ENCODE measurements around the gene THADA.

- TF ChIP-seq SIN3A (IDR thresholded peaks at IDR 0.05; ENCODE audit: borderline replicate concordance, insufficient read depth, low read length) (no peak), POLR2AphosphoS5 (IDR thresholded peaks at IDR 0.05; ENCODE audit: low read depth, low read length) (no peak), TAF1 (IDR thresholded peaks at IDR 0.05; ENCODE audit: borderline replicate concordance, insufficient read depth, low read length) (no peak)
- TF ChIP-seq, protein P1, sequence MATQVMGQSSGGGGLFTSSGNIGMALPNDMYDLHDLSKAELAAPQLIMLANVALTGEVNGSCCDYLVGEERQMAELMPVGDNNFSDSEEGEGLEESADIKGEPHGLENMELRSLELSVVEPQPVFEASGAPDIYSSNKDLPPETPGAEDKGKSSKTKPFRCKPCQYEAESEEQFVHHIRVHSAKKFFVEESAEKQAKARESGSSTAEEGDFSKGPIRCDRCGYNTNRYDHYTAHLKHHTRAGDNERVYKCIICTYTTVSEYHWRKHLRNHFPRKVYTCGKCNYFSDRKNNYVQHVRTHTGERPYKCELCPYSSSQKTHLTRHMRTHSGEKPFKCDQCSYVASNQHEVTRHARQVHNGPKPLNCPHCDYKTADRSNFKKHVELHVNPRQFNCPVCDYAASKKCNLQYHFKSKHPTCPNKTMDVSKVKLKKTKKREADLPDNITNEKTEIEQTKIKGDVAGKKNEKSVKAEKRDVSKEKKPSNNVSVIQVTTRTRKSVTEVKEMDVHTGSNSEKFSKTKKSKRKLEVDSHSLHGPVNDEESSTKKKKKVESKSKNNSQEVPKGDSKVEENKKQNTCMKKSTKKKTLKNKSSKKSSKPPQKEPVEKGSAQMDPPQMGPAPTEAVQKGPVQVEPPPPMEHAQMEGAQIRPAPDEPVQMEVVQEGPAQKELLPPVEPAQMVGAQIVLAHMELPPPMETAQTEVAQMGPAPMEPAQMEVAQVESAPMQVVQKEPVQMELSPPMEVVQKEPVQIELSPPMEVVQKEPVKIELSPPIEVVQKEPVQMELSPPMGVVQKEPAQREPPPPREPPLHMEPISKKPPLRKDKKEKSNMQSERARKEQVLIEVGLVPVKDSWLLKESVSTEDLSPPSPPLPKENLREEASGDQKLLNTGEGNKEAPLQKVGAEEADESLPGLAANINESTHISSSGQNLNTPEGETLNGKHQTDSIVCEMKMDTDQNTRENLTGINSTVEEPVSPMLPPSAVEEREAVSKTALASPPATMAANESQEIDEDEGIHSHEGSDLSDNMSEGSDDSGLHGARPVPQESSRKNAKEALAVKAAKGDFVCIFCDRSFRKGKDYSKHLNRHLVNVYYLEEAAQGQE (IDR thresholded peaks at IDR 0.05; ENCODE audit: insufficient read depth in 1 of 2, low read depth in 2 of 2, low read length in 2 of 2), result no peak
These were observed 347.2 kb downstream of the THADA start for GRCh38 chr2:43248621-43249020.
